Body of pancreas (tissue), 4 donors: ENCODE measurements around the gene PACS1. TPM values are rescaled to one million over a fixed set of nuclear protein-coding genes. Genes with fewer than 3 reads are reported as not detected.

Experiments
- ATAC-seq: fragments of 150-250 bp; one replicate; pipeline ENCODE4 v1.9.1; 2016
- DNase-seq, 4 donors: peaks; one replicate each; pipeline ENCODE4 v3.0.0-alpha.2; 2019
- H3K27ac ChIP-seq, 4 donors: fragments of 200-600 bp; sonication (generic); 1 replicate in 3 of 4; 2 replicates in 1 of 4; pipeline versions ENCODE4 v1.5.1 to v1.6.1; 2016 to 2019; ENCODE audit warnings: mild to moderate bottlenecking in 1 of 4, mixed read lengths in 1 of 4, moderate library complexity in 1 of 4
- H3K27me3 ChIP-seq, 2 donors: fragments of 200-600 bp; sonication (generic); one replicate each; pipeline ENCODE4 v1.6.0; 2016; ENCODE audit warnings: mild to moderate bottlenecking in 1 of 2
- H3K36me3 ChIP-seq, 2 donors: fragments of 200-600 bp; sonication (generic); replicated peaks in 1 of 2; 2 replicates each; pipeline ENCODE4 v1.5.1; 2016; ENCODE audit warnings: low read depth in 2 of 2; ENCODE audit not compliant: insufficient read depth in 1 of 2
- H3K4me1 ChIP-seq: fragments of 200-600 bp; sonication (generic); one replicate; pipeline ENCODE4 v1.6.0; 2016
- H3K4me3 ChIP-seq, 2 donors: fragments of 200-600 bp; sonication (generic); 1 replicate in 1 of 2; 2 replicates in 1 of 2; pipeline ENCODE4 v1.5.1; 2016 to 2019
- H3K9me3 ChIP-seq, 3 donors: fragments of 200-600 bp; sonication (generic); 1 replicate in 2 of 3; 2 replicates in 1 of 3; pipeline ENCODE4 v1.5.1; 2016
- POLR2A ChIP-seq, 3 donors: fragments of 450-650 bp; IDR thresholded peaks; one replicate each; pipeline ENCODE4 v1.6.1; 2016; ENCODE audit warnings: antibody characterized with exemption in 3 of 3, mild to moderate bottlenecking in 2 of 3
- WGBS, 2 donors: methylation state at CpG; one replicate each; pipeline ENCODE4 v1.1.5; 2017; 5-methylcytosine and 5-hydroxymethylcytosine counted together
- intact Hi-C: fragments of 100-400 bp; cut with DNase I; formaldehyde crosslinking; loops from one replicate; pipeline ENCODE4 v1.15.1; 2023
- total RNA-seq, 2 donors: library from RNA; depleted of rRNA; stranded (reverse); fragments of >200 nt; gene quantifications; one replicate each; pipeline ENCODE4 v1.1.0, GENCODE V29; 2016
- TF ChIP-seq, protein P1 (sequence below), 7 experiments: fragments of 450-650 bp in 4 of 7; fragments of 200-600 bp in 3 of 7; sonication (generic) in 3 of 7; IDR thresholded peaks; one replicate each; pipeline ENCODE4 v1.5.1; 2016 to 2019; ENCODE audit warnings: antibody characterized with exemption in 7 of 7

PACS1 gene
- total RNA-seq, 2 donors from 2014 or later, result 17.5 to 19.7 TPM

DNA sequence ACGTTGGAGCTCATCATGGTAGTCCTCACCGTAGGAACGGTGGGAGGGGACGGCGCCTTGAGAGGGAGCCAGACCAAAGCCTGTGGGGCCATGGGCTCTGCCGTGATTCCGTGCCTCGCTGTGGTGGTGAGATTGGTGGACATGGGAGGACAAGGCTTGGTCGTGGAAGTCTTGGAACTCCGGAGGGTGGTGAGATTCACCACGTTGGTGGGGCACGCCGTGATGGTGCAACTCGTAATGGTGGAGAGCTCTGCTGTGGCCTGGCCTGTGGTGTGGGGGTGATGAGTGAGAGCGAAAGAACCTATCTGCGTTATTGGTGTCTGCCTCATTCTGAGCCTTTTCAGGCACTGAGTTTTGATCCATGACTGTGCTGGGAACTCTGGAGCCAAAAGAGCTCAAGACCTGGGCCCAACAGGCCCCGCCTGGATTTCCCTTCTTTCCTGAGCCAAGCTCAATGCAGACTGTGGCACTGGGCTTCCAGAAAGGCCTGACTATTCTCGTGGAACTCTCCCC is 44.0 kb upstream of the PACS1 start, which contains the start of gene CATSPER1:
CATSPER1 (minus strand) TSS at position 463 of the 513 bp plus-strand sequence; CDS start at position 363, 100 bp downstream.
- no peak within 1 kb of the TSS for H3K27ac ChIP-seq
- no peaks in the 10 kb centered on the region for H3K36me3 ChIP-seq
- ATAC-seq, result no peak
- 84 to 90% methylated on average over 13 to 18 of the region's 18 CpGs for WGBS, 2 donors
- no peak for DNase-seq
- no peak within 1 kb of the TSS for H3K4me3 ChIP-seq
- H3K27me3 ChIP-seq, result no peaks in the 10 kb centered on the region
- H3K9me3 ChIP-seq, result no peaks in the 10 kb centered on the region
- intact Hi-C loops, result no loop called here
- peaks cover 11% of the 10 kb centered on the region for H3K4me1 ChIP-seq
- TF ChIP-seq, protein P1, sequence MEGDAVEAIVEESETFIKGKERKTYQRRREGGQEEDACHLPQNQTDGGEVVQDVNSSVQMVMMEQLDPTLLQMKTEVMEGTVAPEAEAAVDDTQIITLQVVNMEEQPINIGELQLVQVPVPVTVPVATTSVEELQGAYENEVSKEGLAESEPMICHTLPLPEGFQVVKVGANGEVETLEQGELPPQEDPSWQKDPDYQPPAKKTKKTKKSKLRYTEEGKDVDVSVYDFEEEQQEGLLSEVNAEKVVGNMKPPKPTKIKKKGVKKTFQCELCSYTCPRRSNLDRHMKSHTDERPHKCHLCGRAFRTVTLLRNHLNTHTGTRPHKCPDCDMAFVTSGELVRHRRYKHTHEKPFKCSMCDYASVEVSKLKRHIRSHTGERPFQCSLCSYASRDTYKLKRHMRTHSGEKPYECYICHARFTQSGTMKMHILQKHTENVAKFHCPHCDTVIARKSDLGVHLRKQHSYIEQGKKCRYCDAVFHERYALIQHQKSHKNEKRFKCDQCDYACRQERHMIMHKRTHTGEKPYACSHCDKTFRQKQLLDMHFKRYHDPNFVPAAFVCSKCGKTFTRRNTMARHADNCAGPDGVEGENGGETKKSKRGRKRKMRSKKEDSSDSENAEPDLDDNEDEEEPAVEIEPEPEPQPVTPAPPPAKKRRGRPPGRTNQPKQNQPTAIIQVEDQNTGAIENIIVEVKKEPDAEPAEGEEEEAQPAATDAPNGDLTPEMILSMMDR (IDR thresholded peaks at IDR 0.05), result no peak
- TF ChIP-seq POLR2A (IDR thresholded peaks at IDR 0.05), result no peak

DNA sequence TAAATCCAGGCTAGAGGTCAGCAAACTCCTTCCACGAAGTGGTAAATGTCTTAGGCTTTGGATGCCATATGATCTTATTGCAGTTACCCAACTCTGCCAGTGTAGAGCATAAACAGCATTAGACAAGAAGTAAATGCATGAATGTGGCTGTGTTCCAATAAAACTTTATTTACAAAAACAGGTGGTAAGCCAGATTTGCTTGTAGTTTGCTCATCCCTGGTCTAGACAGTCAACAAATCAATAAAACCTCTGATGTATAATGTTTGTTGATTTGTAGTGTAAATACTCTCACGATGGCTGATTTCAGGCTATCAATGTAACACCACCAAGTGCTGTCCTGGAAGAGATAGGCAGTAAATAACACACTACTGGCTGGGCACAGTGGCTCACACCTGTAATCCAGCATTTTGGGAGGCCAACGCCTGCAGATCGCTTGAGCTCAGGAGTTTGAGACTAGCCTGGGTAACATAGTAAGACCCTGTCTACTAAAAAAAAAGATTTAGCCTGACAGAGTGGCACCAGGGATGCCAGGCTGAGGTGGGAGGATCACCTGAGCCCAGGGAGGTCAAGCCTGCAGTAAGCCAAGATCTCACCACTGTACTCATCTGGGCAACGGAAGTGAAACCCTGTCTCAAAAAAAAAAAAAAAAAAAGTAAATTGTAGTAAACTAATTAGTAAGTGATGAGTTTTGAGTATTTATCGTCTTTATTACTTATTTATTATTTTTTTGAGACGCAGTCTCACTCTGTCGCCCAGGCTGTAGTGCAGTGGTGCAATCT is 36.9 kb upstream of the PACS1 start:
- peaks cover 4% of the 10 kb centered on the region for H3K4me1 ChIP-seq
- H3K27ac ChIP-seq, result no peak overlapping the region
- no peak for ATAC-seq
- intact Hi-C loops, result no loop called here
- 76 to 80% methylated on average over 8 of the region's 8 CpGs for WGBS, 2 donors
- H3K36me3 ChIP-seq, result no peaks in the 10 kb centered on the region
- DNase-seq, result no peak
- no peak overlapping the region for H3K4me3 ChIP-seq
- no peaks in the 10 kb centered on the region for H3K9me3 ChIP-seq
- TF ChIP-seq, protein P1 (IDR thresholded peaks at IDR 0.05), result no peak
- no peak for TF ChIP-seq POLR2A (IDR thresholded peaks at IDR 0.05)
- H3K27me3 ChIP-seq, result no peaks in the 10 kb centered on the region

DNA sequence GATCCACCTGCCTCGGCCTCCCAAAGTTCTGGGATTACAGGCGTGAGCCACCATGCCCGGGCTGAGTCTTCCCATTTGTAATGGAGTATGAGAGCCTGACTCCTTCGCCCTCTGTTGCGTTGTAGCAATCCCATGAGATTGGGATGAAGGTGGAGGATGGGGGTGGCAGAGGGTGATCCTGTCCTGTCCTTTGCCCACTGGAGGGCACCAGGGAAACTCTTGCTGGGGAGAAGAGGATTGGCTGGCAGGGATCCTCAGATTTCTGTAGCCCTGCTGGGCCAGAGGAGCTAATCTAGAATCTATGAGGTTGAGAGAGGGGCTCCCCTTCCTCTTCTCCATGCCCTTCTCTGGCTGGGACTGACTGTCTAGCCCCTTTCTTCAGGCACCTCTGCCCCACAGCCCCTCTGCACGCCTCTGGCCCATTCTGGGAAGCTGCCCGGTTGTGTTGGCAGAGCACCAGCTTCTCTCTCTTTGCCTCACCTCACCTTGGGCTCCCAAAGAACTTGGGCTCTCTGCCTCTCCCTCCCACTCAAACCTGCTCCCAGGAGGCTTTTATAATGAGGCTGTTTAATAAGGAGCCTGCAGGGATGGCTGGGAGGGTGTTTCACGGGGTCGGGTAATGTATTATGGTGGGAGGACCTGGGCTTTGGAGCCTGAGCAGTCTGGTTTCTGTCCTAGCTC is 34.3 kb upstream of the PACS1 start:
- peak in 1 of 4 donors; percentile 35 for DNase-seq

DNA sequence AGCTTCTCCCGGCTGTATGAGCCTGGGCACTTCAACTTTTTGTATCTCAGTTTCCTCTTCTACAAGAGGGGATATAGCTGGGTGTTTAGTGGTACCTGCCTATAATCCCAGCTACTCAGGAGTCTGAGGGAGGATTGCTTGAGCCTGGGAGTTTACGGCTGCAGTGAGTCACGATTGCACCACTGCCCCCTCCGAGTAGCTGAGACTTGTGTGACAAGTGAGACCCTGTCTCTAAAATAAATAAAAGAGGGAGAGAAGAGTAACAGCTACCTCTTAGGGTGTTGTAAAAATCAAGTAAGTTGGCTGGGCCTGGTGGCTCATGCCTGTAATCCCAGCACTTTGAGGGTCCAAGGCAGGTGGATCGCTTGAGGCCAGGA is 33.8 kb upstream of the PACS1 start:
- 77 to 81% methylated on average over 5 of the region's 5 CpGs for WGBS, 2 donors
- ATAC-seq (no peak), DNase-seq (no peak)
- Histone ChIP-seq H3K27ac (no peak overlapping the region), H3K4me1 (peaks cover 10% of the 10 kb centered on the region), H3K4me3 (no peak overlapping the region), H3K9me3 (no peaks in the 10 kb centered on the region), H3K27me3 (no peaks in the 10 kb centered on the region), H3K36me3 (no peaks in the 10 kb centered on the region)
- intact Hi-C loops, result no loop called here
- no peak for TF ChIP-seq POLR2A (IDR thresholded peaks at IDR 0.05)
- TF ChIP-seq, protein P1 (IDR thresholded peaks at IDR 0.05), result no peak

More for the DNA sequence above, 34.3 kb upstream of the PACS1 start:
- no peak overlapping the region for H3K4me3 ChIP-seq
- no peak overlapping the region for H3K27ac ChIP-seq
- WGBS, 2 donors, result 60 to 75% methylated on average over 7 to 9 of the region's 9 CpGs
- no peaks in the 10 kb centered on the region for H3K27me3 ChIP-seq
- ATAC-seq, result peak; percentile 33
- intact Hi-C loops, result no loop called here
- H3K9me3 ChIP-seq, result no peaks in the 10 kb centered on the region
- no peaks in the 10 kb centered on the region for H3K36me3 ChIP-seq
- TF ChIP-seq, protein P1 (IDR thresholded peaks at IDR 0.05), result no peak
- TF ChIP-seq POLR2A (IDR thresholded peaks at IDR 0.05), result no peak
- peaks cover 10% of the 10 kb centered on the region for H3K4me1 ChIP-seq
